Inferior parietal cortex (tissue), 1 donor: ENCODE results near the gene PABPN1L.
"Not testable (repeated sequence)": the region's sequence is repeated elsewhere in the genome, so short reads cannot be mapped to it uniquely, and the experiment has no call there.

Experiments used
- DNase-seq: peaks from one replicate; pipeline ENCODE4 v3.0.0-alpha.2; 2016; ENCODE audit errors: extremely low spot score

Gene PABPN1L

GRCh38 chr16:88901718-88902337, 35.4 kb upstream of the PABPN1L start:
- DNase-seq: no peak

GRCh38 chr16:88900662-88901052, 34.2 kb upstream of the PABPN1L start:
- DNase-seq: no peak

- no peak for DNase-seq
Measured at GRCh38 chr16:88899901-88900661, 33.6 kb upstream of the PABPN1L start.

GRCh38 chr16:88897696-88898425, 31.4 kb upstream of the PABPN1L start:
- no peak for DNase-seq

GRCh38 chr16:88896238-88897070, 30.0 kb upstream of the PABPN1L start:
- no peak for DNase-seq

- no peak for DNase-seq
Measured at GRCh38 chr16:88895335-88895734, 28.9 kb upstream of the PABPN1L start.

- no peak for DNase-seq
Measured at GRCh38 chr16:88894681-88895300, 28.3 kb upstream of the PABPN1L start.

GRCh38 chr16:88894266-88894665, 27.8 kb upstream of the PABPN1L start:
- DNase-seq: not testable (repeated sequence)

GRCh38 chr16:88893127-88893968, 26.9 kb upstream of the PABPN1L start:
- DNase-seq: no peak

GRCh38 chr16:88892065-88892464, 25.6 kb upstream of the PABPN1L start:
- no peak for DNase-seq

- DNase-seq: no peak
Measured at GRCh38 chr16:88891083-88891482, 24.6 kb upstream of the PABPN1L start.

- DNase-seq: not testable (repeated sequence)
Measured at GRCh38 chr16:88889702-88890352, 23.4 kb upstream of the PABPN1L start.

- DNase-seq: no peak
Measured at GRCh38 chr16:88888461-88889387, 22.3 kb upstream of the PABPN1L start.

GRCh38 chr16:88888057-88888456, 21.6 kb upstream of the PABPN1L start:
- no peak for DNase-seq

- no peak for DNase-seq
Measured at GRCh38 chr16:88886845-88887521, 20.5 kb upstream of the PABPN1L start.

GRCh38 chr16:88886420-88886844, 20.0 kb upstream of the PABPN1L start:
- no peak for DNase-seq

- no peak for DNase-seq
Measured at GRCh38 chr16:88885693-88886280, 19.3 kb upstream of the PABPN1L start.
